B cell (primary cell): ENCODE data around the gene ARSA. TPM values are rescaled to one million over a fixed set of nuclear protein-coding genes. Genes with fewer than 3 reads are reported as not detected.

Source experiments
- ATAC-seq: fragments of 200-7000 bp; cut with Tn5 transposase; one replicate; pipeline ENCODE4 v1.10.0; 2021; ENCODE audit warnings: low read depth, mild to moderate bottlenecking, moderate number of reproducible peaks, moderate library complexity
- CTCF ChIA-PET: fragments of 350-600 bp; sonication (Branson Sonifier 250); formaldehyde crosslinking; loops from one replicate; lab custom pipeline; 2021; ENCODE audit warnings: antibody characterized with exemption, inconsistent platforms; lab: Charles Lee
- POLR2A ChIA-PET: fragments of 350-600 bp; sonication (Branson Sonifier 250); formaldehyde crosslinking; loops from one replicate; lab custom pipeline; 2021; ENCODE audit warnings: antibody characterized with exemption; lab: Charles Lee
- DNase-seq: peaks from one replicate; pipeline ENCODE4 v3.0.0; 2013
- H2AFZ ChIP-seq: 2 replicates; pipeline ENCODE4 v1.6.1; 2012; ENCODE audit warnings: mild to moderate bottlenecking, low read depth, low read length; ENCODE audit not compliant: insufficient read depth, poor library complexity, severe bottlenecking
- H3K27ac ChIP-seq, 2 donors: 1 replicate in 1 of 2; 2 replicates in 1 of 2; pipeline ENCODE4 v1.5.1; 2012 to 2013; ENCODE audit warnings: low read length in 2 of 2, mild to moderate bottlenecking in 2 of 2, moderate library complexity in 1 of 2
- H3K27me3 ChIP-seq, 4 experiments: fragments of 200-600 bp in 1 of 4; sonication (generic) in 1 of 4; replicated peaks in 1 of 4; 1 replicate in 2 of 4; 2 replicates in 2 of 4; pipeline versions ENCODE4 v1.6.1 to v1.7.0; 2013 to 2016; ENCODE audit warnings: low read length in 3 of 4, mild to moderate bottlenecking in 2 of 4, mixed read lengths in 1 of 4, moderate library complexity in 1 of 4; ENCODE audit not compliant: insufficient read depth in 4 of 4, control insufficient read depth in 3 of 4; ENCODE audit errors: control extremely low read depth in 1 of 4
- H3K36me3 ChIP-seq, 2 experiments: replicated peaks in 1 of 2; 1 replicate in 1 of 2; 2 replicates in 1 of 2; pipeline versions ENCODE4 v1.6.1 to v1.7.1; 2013; ENCODE audit warnings: low read length in 1 of 2; ENCODE audit not compliant: insufficient read depth in 2 of 2, control insufficient read depth in 1 of 2; ENCODE audit errors: control extremely low read depth in 1 of 2, extremely low read depth in 1 of 2
- H3K4me1 ChIP-seq, 2 donors: fragments of 200-600 bp in 1 of 2; sonication (generic) in 1 of 2; 1 replicate in 1 of 2; 2 replicates in 1 of 2; pipeline versions ENCODE4 v1.5.1 to v1.6.1; 2013 to 2017; ENCODE audit warnings: low read length in 2 of 2; ENCODE audit not compliant: control insufficient read depth in 2 of 2, insufficient read depth in 2 of 2
- H3K4me2 ChIP-seq: replicated peaks from 2 replicates; pipeline ENCODE3; 2012; ENCODE audit warnings: mild to moderate bottlenecking, low read depth, low read length; ENCODE audit not compliant: poor library complexity, severe bottlenecking
- H3K4me3 ChIP-seq, 5 experiments: fragments of 200-600 bp in 1 of 5; sonication (generic) in 1 of 5; 1 replicate in 3 of 5; 2 replicates in 2 of 5; pipeline versions ENCODE4 v1.5.1 to v1.7.0; 2011 to 2016; ENCODE audit warnings: low read length in 4 of 5, mild to moderate bottlenecking in 4 of 5, low read depth in 2 of 5, control low read depth in 1 of 5, moderate library complexity in 1 of 5; ENCODE audit not compliant: insufficient read depth in 1 of 5; ENCODE audit errors: control extremely low read depth in 1 of 5, extremely low read depth in 1 of 5
- H3K79me2 ChIP-seq: fragments of 200-600 bp; sonication (generic); one replicate; pipeline ENCODE4 v1.6.0; 2016; ENCODE audit warnings: low read length; ENCODE audit not compliant: control insufficient read depth, insufficient read depth
- H3K9ac ChIP-seq: fragments of 200-600 bp; sonication (generic); 2 replicates; pipeline ENCODE4 v1.6.1; 2017; ENCODE audit warnings: mild to moderate bottlenecking, low read length, moderate library complexity
- H3K9me3 ChIP-seq, 3 donors: one replicate each; pipeline versions ENCODE4 v1.6.1 to v1.7.1; 2013; ENCODE audit warnings: low read length in 2 of 3; ENCODE audit not compliant: control insufficient read depth in 2 of 3, insufficient read depth in 1 of 3; ENCODE audit errors: control extremely low read depth in 1 of 3
- H4K20me1 ChIP-seq: 2 replicates; pipeline ENCODE4 v1.6.0; 2012; ENCODE audit warnings: mild to moderate bottlenecking, low read length; ENCODE audit not compliant: insufficient read depth, control insufficient read depth, poor library complexity, severe bottlenecking
- H3K27ac Mint-ChIP-seq: one replicate; pipeline ENCODE4 v1.8.0; 2021; ENCODE audit warnings: mixed read lengths
- H3K27me3 Mint-ChIP-seq: one replicate; pipeline ENCODE4 v1.8.0; 2021; ENCODE audit warnings: mixed read lengths
- H3K4me1 Mint-ChIP-seq: one replicate; pipeline ENCODE4 v1.8.0; 2021; ENCODE audit warnings: mixed read lengths
- H3K4me3 Mint-ChIP-seq: one replicate; pipeline ENCODE4 v1.8.0; 2021; ENCODE audit warnings: mixed read lengths
- H3K9me3 Mint-ChIP-seq: one replicate; pipeline ENCODE4 v1.8.0; 2022; ENCODE audit warnings: mixed read lengths; ENCODE audit not compliant: insufficient read depth
- EZH2 ChIP-seq: IDR thresholded peaks from 2 replicates; pipeline ENCODE4 v1.6.1; 2012; ENCODE audit warnings: borderline replicate concordance, low read depth, mild to moderate bottlenecking, moderate library complexity, low read length; ENCODE audit not compliant: insufficient read depth, poor library complexity, severe bottlenecking
- WGBS: methylation state at CpG from one replicate; pipeline ENCODE4 v1.1.5; 2013; ENCODE audit warnings: missing lambda C conversion rate; ENCODE audit not compliant: insufficient coverage; 5-methylcytosine and 5-hydroxymethylcytosine counted together
- intact Hi-C: fragments of 100-400 bp; cut with micrococcal nuclease; formaldehyde crosslinking; loops from one replicate; pipeline ENCODE4 v1.10.0; 2022
- polyA plus RNA-seq: library from polyadenylated mRNA; depleted of rRNA; stranded (reverse); fragments of >200 nt; gene quantifications from 2 replicates; pipeline ENCODE4 v1.2.3, GENCODE V29; 2012
- total RNA-seq, 2 donors: library from RNA; stranded (reverse); fragments of 120-200 nt in 1 of 2; gene quantifications; 1 replicate in 1 of 2; 2 replicates in 1 of 2; pipeline versions ENCODE4 v1.2.3 to v1.2.4, GENCODE V29; 2013 to 2022
- TF ChIP-seq, protein P1 (sequence below): fragments of 200-600 bp; IDR thresholded peaks from one replicate; pipeline ENCODE4 v1.8.0; 2022; ENCODE audit warnings: antibody characterized with exemption, mild to moderate bottlenecking

The ARSA gene
- total and polyA plus RNA-seq, 2 donors (not counting 1 experiment from before 2014, with no cell fraction given): 82.0 to 128 TPM

DNA sequence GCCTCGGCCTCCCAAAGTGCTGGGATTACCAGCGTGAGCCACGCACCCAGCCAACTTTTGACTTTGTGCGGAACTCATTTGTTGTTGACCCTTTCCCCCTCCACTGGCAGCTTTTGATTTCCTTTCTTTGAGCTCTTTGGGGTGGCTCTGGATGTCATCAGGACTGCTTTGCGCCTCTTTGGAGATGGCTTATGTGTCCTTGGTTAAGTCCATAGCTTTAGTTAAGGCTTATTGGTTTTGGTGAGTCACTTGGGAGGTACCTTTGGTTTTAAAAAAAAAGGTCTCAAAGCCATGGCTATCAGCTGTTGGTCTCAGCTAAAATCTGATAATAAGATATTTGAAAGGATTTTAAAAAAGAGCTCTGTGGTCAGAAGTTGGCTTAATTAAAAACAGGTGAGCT, 5.1 kb upstream of the ARSA start:
- DNase-seq: no peak

DNA sequence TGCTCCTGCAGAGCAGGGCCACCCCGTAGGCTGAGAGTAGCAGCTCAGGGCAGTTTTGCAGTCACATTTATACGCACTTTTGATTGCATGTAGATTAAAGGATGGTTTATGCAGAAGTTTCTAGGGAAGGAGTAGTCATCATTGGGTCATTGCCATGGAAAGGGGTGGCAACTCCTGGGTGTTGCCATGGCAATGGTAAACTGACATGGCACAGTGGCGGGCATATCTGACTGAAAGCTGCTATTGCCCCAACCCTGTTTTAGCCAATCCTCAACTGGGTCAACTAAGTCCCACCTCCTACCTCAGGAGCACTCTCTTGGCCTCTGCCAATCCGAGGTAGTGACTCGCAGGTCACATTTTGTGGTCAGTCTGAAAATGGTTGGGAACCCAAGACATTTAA, 2.4 kb upstream of the ARSA start:
- intact Hi-C loops: no loop called here
- CTCF ChIA-PET: no interaction called here
- 93% methylated on average over 4 of the region's 5 CpGs for WGBS

More for the DNA sequence above, 5.1 kb upstream of the ARSA start:
- Histone ChIP-seq H3K4me2 (no peak overlapping the region), H3K27ac (no peak overlapping the region), H3K9ac (no peak overlapping the region), H3K4me1 (peaks cover 7 to 8% of the 10 kb centered on the region in 2 donors), H3K27me3 (no peaks in the 10 kb centered on the region), H3K4me3 (no peak overlapping the region), H3K36me3 (no peaks in the 10 kb centered on the region), H3K79me2 (peaks cover 9% of the 10 kb centered on the region), H3K9me3 (peaks cover 0 to 4% (median 0%) of the 10 kb centered on the region in 3 donors), H2AFZ (no peak overlapping the region), H4K20me1 (no peaks in the 10 kb centered on the region)
- Mint-ChIP-seq H3K27ac (no peak overlapping the region), H3K4me1 (peaks cover 8% of the 10 kb centered on the region), H3K9me3 (no peaks in the 10 kb centered on the region), H3K4me3 (no peak overlapping the region), H3K27me3 (no peaks in the 10 kb centered on the region)
- intact Hi-C loops: no loop called here
- POLR2A ChIA-PET: no interaction called here
- TF ChIP-seq, protein P1, sequence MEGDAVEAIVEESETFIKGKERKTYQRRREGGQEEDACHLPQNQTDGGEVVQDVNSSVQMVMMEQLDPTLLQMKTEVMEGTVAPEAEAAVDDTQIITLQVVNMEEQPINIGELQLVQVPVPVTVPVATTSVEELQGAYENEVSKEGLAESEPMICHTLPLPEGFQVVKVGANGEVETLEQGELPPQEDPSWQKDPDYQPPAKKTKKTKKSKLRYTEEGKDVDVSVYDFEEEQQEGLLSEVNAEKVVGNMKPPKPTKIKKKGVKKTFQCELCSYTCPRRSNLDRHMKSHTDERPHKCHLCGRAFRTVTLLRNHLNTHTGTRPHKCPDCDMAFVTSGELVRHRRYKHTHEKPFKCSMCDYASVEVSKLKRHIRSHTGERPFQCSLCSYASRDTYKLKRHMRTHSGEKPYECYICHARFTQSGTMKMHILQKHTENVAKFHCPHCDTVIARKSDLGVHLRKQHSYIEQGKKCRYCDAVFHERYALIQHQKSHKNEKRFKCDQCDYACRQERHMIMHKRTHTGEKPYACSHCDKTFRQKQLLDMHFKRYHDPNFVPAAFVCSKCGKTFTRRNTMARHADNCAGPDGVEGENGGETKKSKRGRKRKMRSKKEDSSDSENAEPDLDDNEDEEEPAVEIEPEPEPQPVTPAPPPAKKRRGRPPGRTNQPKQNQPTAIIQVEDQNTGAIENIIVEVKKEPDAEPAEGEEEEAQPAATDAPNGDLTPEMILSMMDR: no peak
- TF ChIP-seq EZH2: no peak
- WGBS: 95% methylated on average over 4 of the region's 5 CpGs
- CTCF ChIA-PET: no interaction called here
- ATAC-seq: no peak

More for the DNA sequence above, 2.4 kb upstream of the ARSA start:
- no peak overlapping the region for H3K27ac ChIP-seq
- H4K20me1 ChIP-seq: no peaks in the 10 kb centered on the region
- TF ChIP-seq, protein P1: no peak
- no peak for TF ChIP-seq EZH2
- no peak overlapping the region for H3K4me2 ChIP-seq
- Mint-ChIP-seq H3K9me3 (no peaks in the 10 kb centered on the region), H3K27ac (no peak overlapping the region), H3K4me1 (peaks cover 15% of the 10 kb centered on the region), H3K27me3 (no peaks in the 10 kb centered on the region), H3K4me3 (no peak overlapping the region)
- no peaks in the 10 kb centered on the region for H3K27me3 ChIP-seq
- no peak overlapping the region for H3K4me3 ChIP-seq
- DNase-seq: no peak
- no peak for ATAC-seq
- POLR2A ChIA-PET: no interaction called here
- no peaks in the 10 kb centered on the region for H3K36me3 ChIP-seq
- no peak overlapping the region for H2AFZ ChIP-seq
- no peaks in the 10 kb centered on the region for H3K9me3 ChIP-seq
- peaks cover 9% of the 10 kb centered on the region for H3K79me2 ChIP-seq
- no peak overlapping the region for H3K9ac ChIP-seq
- peaks cover 12 to 21% of the 10 kb centered on the region in 2 donors for H3K4me1 ChIP-seq
